WTC11 (cell line): ENCODE measurements around the gene VAC14. TPM values are rescaled to one million over a fixed set of nuclear protein-coding genes. Genes with fewer than 3 reads are reported as not detected.

Experiments used
- ATAC-seq: fragments of 200-7000 bp; cut with Tn5 transposase; 2 replicates; pipeline ENCODE4 v1.10.0; 2021; ENCODE audit warnings: mild to moderate bottlenecking, moderate library complexity
- CTCF ChIA-PET: fragments of 300-600 bp; sonication (Branson Sonifier 250); formaldehyde crosslinking; loops from one replicate; lab custom pipeline; 2021; ENCODE audit warnings: antibody characterized with exemption; lab: Charles Lee
- POLR2A ChIA-PET: fragments of 350-600 bp; sonication (Branson Sonifier 250); formaldehyde crosslinking; loops from one replicate; lab custom pipeline; 2021; ENCODE audit warnings: antibody characterized with exemption; lab: Charles Lee
- DNase-seq: peaks from one replicate; pipeline ENCODE4 v3.0.0; 2021; ENCODE audit warnings: low spot score
- H3K27ac Mint-ChIP-seq: 2 replicates; pipeline ENCODE4 v1.8.0; 2021; ENCODE audit warnings: mixed read lengths
- H3K27me3 Mint-ChIP-seq: 2 replicates; pipeline ENCODE4 v1.8.0; 2021; ENCODE audit warnings: low read depth, mild to moderate bottlenecking, moderate library complexity, mixed read lengths
- H3K36me3 Mint-ChIP-seq: 2 replicates; pipeline ENCODE4 v1.8.0; 2021; ENCODE audit warnings: mixed read lengths
- H3K4me1 Mint-ChIP-seq: 2 replicates; pipeline ENCODE4 v1.8.0; 2022; ENCODE audit warnings: mixed read lengths
- H3K4me3 Mint-ChIP-seq: 2 replicates; pipeline ENCODE4 v1.8.0; 2021; ENCODE audit warnings: mild to moderate bottlenecking, moderate library complexity, mixed read lengths
- H3K9me3 Mint-ChIP-seq: 2 replicates; pipeline ENCODE4 v1.8.0; 2021; ENCODE audit warnings: mixed read lengths
- AFF4 ChIP-seq: sonication (generic); formaldehyde crosslinking; IDR thresholded peaks from 2 replicates; pipeline ENCODE4 v1.8.1; 2023; ENCODE audit warnings: mild to moderate bottlenecking, missing genetic modification reagents, borderline replicate concordance
- AR ChIP-seq: fragments of 250-450 bp; sonication (Bioruptor Pico); IDR thresholded peaks from 2 replicates; pipeline ENCODE4 v1.9.0; 2021; ENCODE audit warnings: mild to moderate bottlenecking
- ATF1 ChIP-seq: sonication (generic); formaldehyde crosslinking; IDR thresholded peaks from 2 replicates; pipeline ENCODE4 v1.8.1; 2023; ENCODE audit warnings: mild to moderate bottlenecking, moderate library complexity, missing genetic modification reagents
- CREB1 ChIP-seq: sonication (generic); formaldehyde crosslinking; IDR thresholded peaks from 2 replicates; pipeline ENCODE4 v1.8.0; 2023; ENCODE audit warnings: mild to moderate bottlenecking, missing genetic modification reagents
- E2F5 ChIP-seq: sonication (generic); formaldehyde crosslinking; IDR thresholded peaks from 2 replicates; pipeline ENCODE4 v1.8.1; 2022; ENCODE audit warnings: mild to moderate bottlenecking, moderate library complexity, missing genetic modification reagents
- ESRRA ChIP-seq: sonication (generic); formaldehyde crosslinking; IDR thresholded peaks from 2 replicates; pipeline ENCODE4 v1.8.1; 2022; ENCODE audit warnings: mild to moderate bottlenecking, missing genetic modification reagents, borderline replicate concordance
- FOXJ3 ChIP-seq: sonication (generic); formaldehyde crosslinking; IDR thresholded peaks from 2 replicates; pipeline ENCODE4 v1.9.0; 2021; ENCODE audit warnings: missing genetic modification reagents, mild to moderate bottlenecking, borderline replicate concordance
- GABPB1 ChIP-seq: sonication (generic); formaldehyde crosslinking; IDR thresholded peaks from 2 replicates; pipeline ENCODE4 v1.8.1; 2023; ENCODE audit warnings: mild to moderate bottlenecking, missing genetic modification reagents
- GRHL2 ChIP-seq: fragments of 250-450 bp; sonication (Bioruptor Pico); IDR thresholded peaks from 2 replicates; pipeline ENCODE4 v1.8.0; 2022; ENCODE audit warnings: mild to moderate bottlenecking, moderate library complexity; ENCODE audit not compliant: insufficient replicate concordance, severe bottlenecking
- GTF2I ChIP-seq: fragments of 250-450 bp; sonication (Bioruptor Pico); conservative IDR thresholded peaks from 2 replicates; pipeline ENCODE4 v1.4.0; 2021; ENCODE audit warnings: mild to moderate bottlenecking
- HMGA2 ChIP-seq: fragments of 250-450 bp; sonication (Bioruptor Pico); IDR thresholded peaks from 2 replicates; pipeline ENCODE4 v1.4.0; 2021; ENCODE audit warnings: mild to moderate bottlenecking, moderate library complexity
- JAZF1 ChIP-seq: fragments of 250-450 bp; sonication (Bioruptor Pico); IDR thresholded peaks from 2 replicates; pipeline ENCODE4 v1.9.0; 2021; ENCODE audit warnings: moderate library complexity, mild to moderate bottlenecking, inconsistent platforms
- PRRX2 ChIP-seq: fragments of 250-450 bp; sonication (Bioruptor Pico); IDR thresholded peaks from 2 replicates; pipeline ENCODE4 v1.8.0; 2021; ENCODE audit warnings: mild to moderate bottlenecking
- RELA ChIP-seq: sonication (generic); formaldehyde crosslinking; IDR thresholded peaks from 2 replicates; pipeline ENCODE4 v1.8.1; 2022; ENCODE audit warnings: missing genetic modification reagents, mild to moderate bottlenecking, borderline replicate concordance
- RORB ChIP-seq: fragments of 250-450 bp; sonication (Bioruptor Pico); IDR thresholded peaks from 2 replicates; pipeline ENCODE4 v1.9.0; 2021; ENCODE audit warnings: mild to moderate bottlenecking
- TEAD1 ChIP-seq: sonication (generic); formaldehyde crosslinking; IDR thresholded peaks from 2 replicates; pipeline ENCODE4 v1.8.0; 2022; ENCODE audit warnings: mild to moderate bottlenecking, missing genetic modification reagents
- ZNF121 ChIP-seq: sonication (generic); formaldehyde crosslinking; IDR thresholded peaks from 2 replicates; pipeline ENCODE4 v1.8.0; 2023; ENCODE audit warnings: missing genetic modification reagents
- ZNF232 ChIP-seq: sonication (generic); formaldehyde crosslinking; IDR thresholded peaks from 2 replicates; pipeline ENCODE4 v1.8.0; 2022; ENCODE audit warnings: mild to moderate bottlenecking, missing genetic modification reagents
- ZNF263 ChIP-seq: sonication (generic); formaldehyde crosslinking; IDR thresholded peaks from 2 replicates; pipeline ENCODE4 v1.8.1; 2022; ENCODE audit warnings: low read depth, mild to moderate bottlenecking, moderate library complexity, missing genetic modification reagents
- ZNF416 ChIP-seq: fragments of 250-450 bp; sonication (Bioruptor Pico); IDR thresholded peaks from 2 replicates; pipeline ENCODE4 v1.9.0; 2021; ENCODE audit warnings: mild to moderate bottlenecking, inconsistent platforms
- ZNF423 ChIP-seq: fragments of 250-450 bp; sonication (Bioruptor Pico); IDR thresholded peaks from 2 replicates; pipeline ENCODE4 v2.1.2; 2022; ENCODE audit warnings: mild to moderate bottlenecking, moderate library complexity
- total RNA-seq: library from RNA; stranded (reverse); gene quantifications from 3 replicates; pipeline ENCODE4 v1.2.3, GENCODE V29; 2021

VAC14 gene
- total RNA-seq, 1 experiment from 2014 or later, result 60.1 TPM

GRCh38 chr16:70800311-70800710 is 647 bp downstream of the VAC14 start (continued):
- TF ChIP-seq AFF4, result no peak

GRCh38 chr16:70796301-70796700 is 4.7 kb downstream of the VAC14 start:
- Mint-ChIP-seq H3K27ac (no peak overlapping the region), H3K4me1 (peaks cover 15% of the 10 kb centered on the region), H3K9me3 (no peaks in the 10 kb centered on the region), H3K4me3 (no peak overlapping the region), H3K27me3 (peaks cover 2% of the 10 kb centered on the region; the same call in 1 of the 2 replicates), H3K36me3 (peaks cover 8% of the 10 kb centered on the region; the same call in 1 of the 2 replicates)
- POLR2A ChIA-PET, result no interaction called here
- no peak for TF ChIP-seq HMGA2 (CRISPR knock-in tag)
- TF ChIP-seq JAZF1 (CRISPR knock-in tag), result no peak
- TF ChIP-seq ZNF121, result no peak
- TF ChIP-seq ZNF232 (CRISPR knock-in tag), result no peak
- TF ChIP-seq GABPB1 (CRISPR knock-in tag), result no peak
- no peak for TF ChIP-seq RORB (CRISPR knock-in tag)
- TF ChIP-seq PRRX2 (CRISPR knock-in tag), result no peak
- TF ChIP-seq ESRRA (CRISPR knock-in tag), result no peak
- no peak for TF ChIP-seq E2F5 (CRISPR knock-in tag)
- TF ChIP-seq RELA (CRISPR knock-in tag), result no peak
- no peak for TF ChIP-seq GTF2I (CRISPR knock-in tag)
- no peak for TF ChIP-seq ZNF423 (CRISPR knock-in tag)
- no peak for TF ChIP-seq ZNF416
- no peak for TF ChIP-seq TEAD1 (CRISPR knock-in tag)
- no peak for TF ChIP-seq GRHL2 (CRISPR knock-in tag)
- no peak for TF ChIP-seq ZNF263 (CRISPR knock-in tag)
- no peak for TF ChIP-seq CREB1
- no peak for TF ChIP-seq AR (CRISPR knock-in tag)
- no peak for TF ChIP-seq FOXJ3 (CRISPR knock-in tag)
- no peak for TF ChIP-seq ATF1 (CRISPR knock-in tag)
- CTCF ChIA-PET, result no interaction called here
- DNase-seq (no peak), ATAC-seq (no peak)
